Measurements from ENCODE around the gene SRM. TPM values are rescaled to one million over a fixed set of nuclear protein-coding genes. Genes with fewer than 3 reads are reported as not detected.
"Not testable (repeated sequence)": the region's sequence is repeated elsewhere in the genome, so short reads cannot be mapped to it uniquely, and the experiment has no call there.

The SRM gene
- total RNA-seq, result 10 to 100 TPM; 33.5 to 71.4 (median 39.7) TPM

DNA sequence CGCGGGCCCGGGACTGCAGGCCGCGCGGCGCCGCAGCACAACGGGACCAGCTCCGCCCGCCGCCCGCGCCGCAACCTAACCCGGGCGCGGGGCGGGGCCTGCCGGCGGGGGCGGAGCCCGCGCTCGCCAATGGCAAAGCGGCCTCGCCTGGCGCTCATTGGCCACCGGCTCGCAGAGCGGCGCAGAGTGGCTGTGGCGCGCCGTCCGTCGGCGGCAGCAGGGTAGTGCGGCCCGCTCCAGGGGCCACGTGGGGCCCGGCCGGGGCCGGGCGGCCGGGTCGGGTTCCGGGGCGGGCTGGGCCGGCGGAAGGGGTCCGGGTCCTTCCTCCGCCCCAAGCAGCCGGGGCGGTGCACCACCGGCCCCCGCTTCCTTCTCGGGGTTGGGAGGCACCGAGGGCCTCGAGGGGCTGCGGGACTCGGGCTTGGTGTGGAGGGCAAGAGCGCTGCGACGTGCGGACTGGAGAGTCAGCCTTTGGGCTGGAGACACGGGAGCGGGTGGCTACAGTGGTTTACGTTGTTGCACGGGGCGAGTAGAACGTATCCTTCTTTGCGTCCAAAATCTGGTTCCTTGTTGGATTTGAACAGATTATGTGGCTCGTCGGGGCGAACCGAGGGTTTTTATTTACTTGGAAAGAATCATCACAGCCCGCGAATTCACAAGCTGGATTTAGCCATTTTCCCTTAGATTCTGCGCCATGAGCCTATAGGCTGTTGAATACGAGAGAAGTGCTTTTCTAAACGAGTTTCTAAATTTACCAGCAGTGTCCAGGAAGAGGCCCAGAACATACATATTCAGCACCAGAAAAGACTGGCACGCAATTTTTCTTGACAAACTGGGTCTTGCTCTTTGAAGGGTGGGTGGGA is at the start of gene SRM:
TSS of gene SRM (minus strand) at position 51 of the 863 bp plus-strand sequence. CDS start 75 bp downstream, outside the sequence.
- H3K9me3 ChIP-seq, result no peaks in the 10 kb centered on the region
- no peaks in the 10 kb centered on the region for H3K36me3 ChIP-seq
- intact Hi-C loops (cut with DNase I; ENCODE audit: low total_unique reads), result no loop called here

DNA sequence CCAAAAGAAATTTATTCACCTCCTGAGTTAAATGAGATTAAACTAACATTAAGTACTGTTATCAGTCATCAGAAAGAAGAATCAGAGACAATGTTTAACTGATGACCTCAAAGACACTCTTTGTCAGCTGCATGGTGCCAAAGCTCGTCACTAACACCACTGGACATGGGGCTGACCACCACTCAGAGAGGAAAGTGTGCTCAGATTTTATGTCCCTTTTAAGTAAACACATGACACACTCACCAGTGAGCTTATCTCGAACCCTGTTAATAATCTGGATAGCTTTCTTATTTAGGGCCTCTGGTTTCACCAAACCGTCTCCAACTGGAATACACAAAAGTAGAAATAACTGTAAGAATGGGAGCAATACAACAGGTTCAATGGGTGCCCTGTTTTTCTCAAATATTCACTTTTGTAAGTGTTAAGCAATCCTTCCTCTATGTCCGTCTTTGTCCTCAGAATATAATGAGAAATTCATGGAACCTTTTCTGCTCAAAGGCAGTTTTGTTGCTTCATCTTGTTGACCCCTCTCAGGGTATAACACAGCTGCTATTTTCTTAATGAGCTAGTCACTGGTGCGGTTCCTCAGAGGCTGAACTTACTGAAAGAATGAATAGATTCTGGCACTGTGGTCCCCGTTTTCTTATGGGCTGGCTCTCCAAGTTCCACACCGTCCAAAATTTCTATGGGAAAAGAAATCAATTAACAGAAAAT is 49.4 kb upstream of the SRM start:
- no peak for TF ChIP-seq POLR2AphosphoS5 (IDR thresholded peaks at IDR 0.05)
- TF ChIP-seq, protein P1, sequence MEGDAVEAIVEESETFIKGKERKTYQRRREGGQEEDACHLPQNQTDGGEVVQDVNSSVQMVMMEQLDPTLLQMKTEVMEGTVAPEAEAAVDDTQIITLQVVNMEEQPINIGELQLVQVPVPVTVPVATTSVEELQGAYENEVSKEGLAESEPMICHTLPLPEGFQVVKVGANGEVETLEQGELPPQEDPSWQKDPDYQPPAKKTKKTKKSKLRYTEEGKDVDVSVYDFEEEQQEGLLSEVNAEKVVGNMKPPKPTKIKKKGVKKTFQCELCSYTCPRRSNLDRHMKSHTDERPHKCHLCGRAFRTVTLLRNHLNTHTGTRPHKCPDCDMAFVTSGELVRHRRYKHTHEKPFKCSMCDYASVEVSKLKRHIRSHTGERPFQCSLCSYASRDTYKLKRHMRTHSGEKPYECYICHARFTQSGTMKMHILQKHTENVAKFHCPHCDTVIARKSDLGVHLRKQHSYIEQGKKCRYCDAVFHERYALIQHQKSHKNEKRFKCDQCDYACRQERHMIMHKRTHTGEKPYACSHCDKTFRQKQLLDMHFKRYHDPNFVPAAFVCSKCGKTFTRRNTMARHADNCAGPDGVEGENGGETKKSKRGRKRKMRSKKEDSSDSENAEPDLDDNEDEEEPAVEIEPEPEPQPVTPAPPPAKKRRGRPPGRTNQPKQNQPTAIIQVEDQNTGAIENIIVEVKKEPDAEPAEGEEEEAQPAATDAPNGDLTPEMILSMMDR (IDR thresholded peaks at IDR 0.05), result no peak
- no peak for TF ChIP-seq POLR2A (IDR thresholded peaks at IDR 0.05)
- intact Hi-C loops (cut with DNase I; ENCODE audit: low total_unique reads), result no loop called here
- Histone ChIP-seq H3K36me3 (peaks cover 9% of the 10 kb centered on the region), H3K27ac (no peak overlapping the region), H3K4me1 (no peaks in the 10 kb centered on the region), H3K4me3 (no peak overlapping the region), H3K9me3 (no peaks in the 10 kb centered on the region), H3K27me3 (no peaks in the 10 kb centered on the region)
- DNase-seq (ENCODE audit: low spot score in 2 of 2), result no peak

More for the DNA sequence above, at the start of gene SRM:
- H3K27ac ChIP-seq, result peak within 1 kb of the TSS; percentile 52 to 69
- TF ChIP-seq POLR2A (IDR thresholded peaks at IDR 0.05), result no peak
- TF ChIP-seq, protein P1 (IDR thresholded peaks at IDR 0.05), result peak in 1 of 3 donors; percentile 69
- peak in 2 of 3 donors; percentile 25 to 52 for TF ChIP-seq POLR2AphosphoS5 (IDR thresholded peaks at IDR 0.05)
- peaks cover 0 to 6% of the 10 kb centered on the region in 2 donors for H3K4me1 ChIP-seq
- DNase-seq (ENCODE audit: low spot score in 2 of 2), result peak; percentile 83 to 89
- H3K27me3 ChIP-seq, result no peaks in the 10 kb centered on the region
- H3K4me3 ChIP-seq, result peak within 1 kb of the TSS; percentile 76 to 94 (median 89)

DNA sequence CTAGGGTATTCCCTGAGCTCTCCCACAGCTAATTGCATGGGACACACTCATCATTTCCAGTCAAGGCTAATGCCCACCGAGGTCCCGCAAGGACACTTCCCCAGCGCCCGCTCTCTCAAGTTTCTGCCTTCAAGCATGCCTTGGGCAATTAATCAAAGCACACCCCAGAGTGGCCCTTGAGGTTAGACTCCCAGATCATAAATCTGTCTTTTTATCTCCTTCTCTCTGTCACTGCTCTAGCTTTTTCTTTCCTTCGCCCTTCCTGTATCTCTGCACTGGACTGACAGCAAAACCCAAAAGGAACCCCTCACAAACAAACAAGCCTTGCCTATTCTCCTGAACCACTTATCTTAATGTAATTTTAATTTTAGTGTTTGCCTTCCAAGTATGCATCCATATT is 47.8 kb upstream of the SRM start:
- H3K27me3 ChIP-seq, result no peaks in the 10 kb centered on the region
- no peaks in the 10 kb centered on the region for H3K9me3 ChIP-seq
- H3K4me3 ChIP-seq, result no peak overlapping the region
- no peak overlapping the region for H3K27ac ChIP-seq
- TF ChIP-seq, protein P1 (IDR thresholded peaks at IDR 0.05), result no peak
- no peak for TF ChIP-seq POLR2A (IDR thresholded peaks at IDR 0.05)
- no peak for TF ChIP-seq POLR2AphosphoS5 (IDR thresholded peaks at IDR 0.05)
- intact Hi-C loops (cut with DNase I; ENCODE audit: low total_unique reads), result no loop called here
- H3K36me3 ChIP-seq, result peaks cover 9% of the 10 kb centered on the region
- H3K4me1 ChIP-seq, result no peaks in the 10 kb centered on the region
- no peak for DNase-seq (ENCODE audit: low spot score in 2 of 2)

DNA sequence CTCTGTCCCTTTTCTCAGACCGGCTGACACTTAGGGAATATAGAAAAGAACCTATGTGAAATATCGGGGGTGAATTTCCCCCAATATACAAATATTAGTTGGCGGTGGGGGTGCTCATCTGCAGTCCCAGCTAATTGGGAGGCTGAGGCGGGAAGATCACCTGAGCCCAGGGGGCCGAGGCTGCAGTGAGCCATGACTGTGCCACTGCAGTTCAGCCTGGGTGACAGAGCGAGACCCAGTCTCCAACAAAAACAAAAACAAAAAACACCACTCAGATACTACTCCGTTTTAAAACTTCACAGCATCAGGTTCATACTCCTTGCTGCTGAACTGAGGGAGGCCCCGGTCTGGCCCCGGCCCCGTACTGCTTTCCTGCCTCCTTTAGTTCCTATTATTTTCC is 45.8 kb upstream of the SRM start:
- TF ChIP-seq, protein P1 (IDR thresholded peaks at IDR 0.05), result no peak
- TF ChIP-seq POLR2A (IDR thresholded peaks at IDR 0.05) (no peak), POLR2AphosphoS5 (IDR thresholded peaks at IDR 0.05) (no peak)
- Histone ChIP-seq H3K27ac (no peak overlapping the region), H3K4me1 (no peaks in the 10 kb centered on the region), H3K4me3 (no peak overlapping the region), H3K9me3 (no peaks in the 10 kb centered on the region), H3K27me3 (no peaks in the 10 kb centered on the region), H3K36me3 (peaks cover 9% of the 10 kb centered on the region)
- no peak for DNase-seq (ENCODE audit: low spot score in 2 of 2)
- intact Hi-C loops (cut with DNase I; ENCODE audit: low total_unique reads), result no loop called here

DNA sequence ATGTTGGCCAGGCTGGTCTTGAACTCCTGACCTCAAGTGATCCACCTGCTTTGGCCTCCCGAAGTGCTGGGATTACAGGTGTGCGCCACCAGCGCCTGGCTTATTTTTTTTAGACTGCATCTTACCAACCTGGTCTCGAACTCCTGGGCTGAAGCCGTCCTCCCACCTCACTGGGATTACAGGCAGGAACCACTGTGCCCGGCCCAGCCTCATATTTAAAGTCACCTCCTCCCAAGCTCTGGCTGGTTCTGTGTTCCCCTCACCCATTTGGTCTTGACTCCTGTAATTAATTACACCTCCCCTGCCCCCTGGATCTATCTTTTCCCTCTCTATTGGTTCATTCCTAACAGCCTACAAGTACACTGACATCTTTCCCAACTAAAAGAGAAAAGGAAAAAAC is 41.5 kb upstream of the SRM start:
- Histone ChIP-seq H3K4me3 (no peak overlapping the region), H3K36me3 (peaks cover 2% of the 10 kb centered on the region), H3K4me1 (peaks cover 0 to 6% of the 10 kb centered on the region in 2 donors), H3K27ac (no peak overlapping the region), H3K27me3 (no peaks in the 10 kb centered on the region), H3K9me3 (no peaks in the 10 kb centered on the region)
- TF ChIP-seq POLR2AphosphoS5 (IDR thresholded peaks at IDR 0.05), result no peak
- TF ChIP-seq, protein P1 (IDR thresholded peaks at IDR 0.05), result no peak
- no peak for TF ChIP-seq POLR2A (IDR thresholded peaks at IDR 0.05)
- DNase-seq (ENCODE audit: low spot score in 2 of 2), result no peak
- intact Hi-C loops (cut with DNase I; ENCODE audit: low total_unique reads), result no loop called here

DNA sequence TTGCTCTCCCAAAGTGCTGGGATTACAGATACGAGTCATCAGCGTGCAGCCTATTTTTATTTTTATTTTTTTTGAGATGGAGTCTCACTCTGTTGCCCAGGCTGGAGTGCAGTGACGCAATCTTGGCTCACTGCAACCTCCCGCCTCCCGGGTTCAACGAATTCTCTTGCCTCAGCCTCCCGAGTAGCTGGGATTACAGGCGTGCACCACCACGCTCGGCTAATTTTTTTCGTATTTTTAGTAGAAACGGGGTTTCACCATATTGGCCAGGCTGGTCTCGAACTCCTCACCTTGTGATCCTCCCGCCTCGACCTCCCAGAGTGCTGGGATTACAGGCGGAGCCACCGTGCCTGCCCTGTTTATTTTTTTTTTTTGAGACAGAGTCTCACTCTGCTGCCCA is 41.0 kb upstream of the SRM start:
- H3K27me3 ChIP-seq; H3K9me3 ChIP-seq; H3K36me3 ChIP-seq; intact Hi-C loops (cut with DNase I; ENCODE audit: low total_unique reads); H3K4me3 ChIP-seq; DNase-seq (ENCODE audit: low spot score in 2 of 2); H3K4me1 ChIP-seq; H3K27ac ChIP-seq: not testable (repeated sequence)
